Liver (tissue), 9 donors: ENCODE measurements around the gene ZBTB11. TPM values are rescaled to one million over a fixed set of nuclear protein-coding genes. Genes with fewer than 3 reads are reported as not detected.
"Not testable (repeated sequence)": the region's sequence is repeated elsewhere in the genome, so short reads cannot be mapped to it uniquely, and the experiment has no call there.

Source experiments
- DNase-seq: peaks from one replicate; pipeline ENCODE4 v3.0.0-alpha.2; 2017; ENCODE audit warnings: low spot score
- H3K27ac ChIP-seq, 2 donors: one replicate each; pipeline ENCODE4 v1.7.0; 2013; ENCODE audit warnings: inconsistent platforms in 2 of 2, low read length in 2 of 2, control low read depth in 1 of 2, low read depth in 1 of 2, mild to moderate bottlenecking in 1 of 2
- H3K27me3 ChIP-seq, 4 donors: one replicate each; pipeline versions ENCODE4 v1.6.1 to v1.7.0; 2013; ENCODE audit warnings: low read length in 3 of 4, inconsistent platforms in 1 of 4, mild to moderate bottlenecking in 1 of 4, moderate library complexity in 1 of 4; ENCODE audit not compliant: control insufficient read depth in 4 of 4, insufficient read depth in 4 of 4
- H3K36me3 ChIP-seq, 4 donors: one replicate each; pipeline versions ENCODE4 v1.6.1 to v1.7.0; 2013; ENCODE audit warnings: low read length in 3 of 4, mild to moderate bottlenecking in 3 of 4, low read depth in 1 of 4, moderate library complexity in 1 of 4; ENCODE audit not compliant: control insufficient read depth in 4 of 4, insufficient read depth in 3 of 4
- H3K4me1 ChIP-seq, 4 donors: one replicate each; pipeline versions ENCODE4 v1.6.1 to v1.7.0; 2013; ENCODE audit warnings: low read length in 3 of 4, mild to moderate bottlenecking in 3 of 4, moderate library complexity in 1 of 4; ENCODE audit not compliant: control insufficient read depth in 4 of 4, insufficient read depth in 4 of 4
- H3K4me3 ChIP-seq, 3 donors: one replicate each; pipeline versions ENCODE4 v1.6.1 to v1.7.0; 2013; ENCODE audit warnings: low read length in 3 of 3, control low read depth in 1 of 3, low read depth in 1 of 3, mild to moderate bottlenecking in 1 of 3
- H3K9ac ChIP-seq, 2 donors: one replicate each; pipeline ENCODE4 v1.7.0; 2013; ENCODE audit warnings: low read length in 2 of 2, mild to moderate bottlenecking in 2 of 2, moderate library complexity in 2 of 2, control low read depth in 1 of 2, low read depth in 1 of 2
- H3K9me3 ChIP-seq, 4 donors: one replicate each; pipeline versions ENCODE4 v1.6.1 to v1.7.0; 2013; ENCODE audit warnings: low read length in 3 of 4; ENCODE audit not compliant: control insufficient read depth in 4 of 4
- ATF3 ChIP-seq: IDR thresholded peaks from 2 replicates; pipeline ENCODE4 v1.6.1; 2016; ENCODE audit warnings: antibody characterized with exemption
- EGR1 ChIP-seq, 2 donors: IDR thresholded peaks; 2 replicates each; pipeline ENCODE4 v1.6.1; 2016 to 2018; ENCODE audit warnings: antibody characterized with exemption in 2 of 2, low read depth in 2 of 2
- FOXA1 ChIP-seq: IDR thresholded peaks from 2 replicates; pipeline ENCODE4 v1.6.1; 2016; ENCODE audit warnings: antibody characterized with exemption
- FOXA2 ChIP-seq: IDR thresholded peaks from 2 replicates; pipeline ENCODE4 v1.6.1; 2016; ENCODE audit warnings: antibody characterized with exemption
- MAX ChIP-seq: IDR thresholded peaks from 2 replicates; pipeline ENCODE4 v1.6.1; 2016; ENCODE audit warnings: antibody characterized with exemption
- RAD21 ChIP-seq, 2 donors: IDR thresholded peaks; 2 replicates each; pipeline ENCODE4 v1.6.1; 2016; ENCODE audit warnings: antibody characterized with exemption in 2 of 2, mild to moderate bottlenecking in 2 of 2
- RXRA ChIP-seq, 2 donors: IDR thresholded peaks; 2 replicates each; pipeline ENCODE4 v1.6.1; 2017 to 2018; ENCODE audit warnings: antibody characterized with exemption in 2 of 2, mild to moderate bottlenecking in 1 of 2
- SP1 ChIP-seq: IDR thresholded peaks from 2 replicates; pipeline ENCODE4 v1.6.1; 2018; ENCODE audit warnings: antibody characterized with exemption, mild to moderate bottlenecking
- TAF1 ChIP-seq: conservative IDR thresholded peaks from 2 replicates; pipeline ENCODE4 v1.6.1; 2016; ENCODE audit warnings: antibody characterized with exemption, mild to moderate bottlenecking
- YY1 ChIP-seq: IDR thresholded peaks from 2 replicates; pipeline ENCODE4 v1.6.1; 2016; ENCODE audit warnings: antibody characterized with exemption, mild to moderate bottlenecking
- WGBS: extraction: QIAGEN DNeasy Blood & Tissue Kit; methylation state at CpG from one replicate; pipeline ENCODE4 v1.1.7; 2013; 5-methylcytosine and 5-hydroxymethylcytosine counted together
- polyA plus RNA-seq, 2 donors: library from polyadenylated mRNA; stranded (reverse) in 1 of 2; unstranded in 1 of 2; fragments of 200-250 nt in 1 of 2; fragments of >200 nt in 1 of 2; fragmentation: Nextera tagmentation in 1 of 2; extraction: Ambion mirVana in 1 of 2; gene quantifications; one replicate each; pipeline versions ENCODE4 v1.2.1 to v1.2.3, GENCODE V29; 2013 to 2015
- total RNA-seq, 2 donors: library from RNA; depleted of rRNA; stranded (reverse); fragments of >200 nt; gene quantifications; one replicate each; pipeline ENCODE4 v1.2.3, GENCODE V29; 2014
- donor health status: healthy.
- donor health status: healthy.
- donor health status: healthy.
- donor health status: healthy.
- donor health status: healthy.

The ZBTB11 gene
- total and polyA plus RNA-seq, 4 donors = 3.8 to 18.7 (median 9.2) TPM

- TF ChIP-seq FOXA1 = no peak
- no peak for TF ChIP-seq TAF1
- no peak for TF ChIP-seq MAX
- TF ChIP-seq EGR1 (IDR thresholded peaks at IDR 0.05; ENCODE audit: low read depth in 2 of 2) = no peak
- no peak for TF ChIP-seq RXRA (IDR thresholded peaks at IDR 0.05)
- no peak for TF ChIP-seq FOXA2
Measured at GRCh38 chr3:101642441-101642840, 34.5 kb downstream of the ZBTB11 start (continued).

GRCh38 chr3:101641397-101642115 is 35.4 kb downstream of the ZBTB11 start:
- not testable (repeated sequence) for H3K4me3 ChIP-seq, H3K36me3 ChIP-seq
- WGBS = 70% methylated on average over 14 of the region's 14 CpGs

GRCh38 chr3:101640256-101640655 is 36.7 kb downstream of the ZBTB11 start:
- H3K9me3 ChIP-seq = no peaks in the 10 kb centered on the region
- H3K27ac ChIP-seq = no peak overlapping the region
- H3K36me3 ChIP-seq = no peaks in the 10 kb centered on the region
- no peaks in the 10 kb centered on the region for H3K4me1 ChIP-seq
- H3K4me3 ChIP-seq = no peak overlapping the region
- TF ChIP-seq EGR1 (IDR thresholded peaks at IDR 0.05; ENCODE audit: low read depth in 2 of 2) = no peak
- no peak for TF ChIP-seq SP1
- TF ChIP-seq YY1 = no peak
- TF ChIP-seq TAF1 = no peak
- 98% methylated on average over 10 of the region's 10 CpGs for WGBS
- no peaks in the 10 kb centered on the region for H3K27me3 ChIP-seq
- H3K9ac ChIP-seq = no peak overlapping the region
- DNase-seq = no peak

More at GRCh38 chr3:101641397-101642115, 35.4 kb downstream of the ZBTB11 start:
- not testable (repeated sequence) for H3K9ac ChIP-seq, DNase-seq, H3K27me3 ChIP-seq, H3K4me1 ChIP-seq, H3K27ac ChIP-seq, H3K9me3 ChIP-seq

- TF ChIP-seq RAD21 (IDR thresholded peaks at IDR 0.05) (no peak), MAX (no peak)
- no peaks in the 10 kb centered on the region for H3K36me3 ChIP-seq
- no peak overlapping the region for H3K9ac ChIP-seq
- DNase-seq = no peak
- no peaks in the 10 kb centered on the region for H3K4me1 ChIP-seq
- 87% methylated on average over 18 of the region's 18 CpGs for WGBS
- no peaks in the 10 kb centered on the region for H3K27me3 ChIP-seq
- H3K27ac ChIP-seq = no peak overlapping the region
- no peak overlapping the region for H3K4me3 ChIP-seq
- no peaks in the 10 kb centered on the region for H3K9me3 ChIP-seq
Measured at GRCh38 chr3:101639280-101639963, 37.5 kb downstream of the ZBTB11 start.

- H3K4me3 ChIP-seq = no peak overlapping the region
- H3K4me1 ChIP-seq = no peaks in the 10 kb centered on the region
- no peak for DNase-seq
- WGBS = 88% methylated on average over 10 of the region's 10 CpGs
- no peak overlapping the region for H3K27ac ChIP-seq
- TF ChIP-seq SP1 = no peak
- no peak for TF ChIP-seq YY1
- no peak for TF ChIP-seq EGR1 (IDR thresholded peaks at IDR 0.05; ENCODE audit: low read depth in 2 of 2)
- no peak for TF ChIP-seq ATF3
- H3K9ac ChIP-seq = no peak overlapping the region
- H3K36me3 ChIP-seq = no peaks in the 10 kb centered on the region
- H3K27me3 ChIP-seq = no peaks in the 10 kb centered on the region
- no peaks in the 10 kb centered on the region for H3K9me3 ChIP-seq
Measured at GRCh38 chr3:101638261-101638745, 38.6 kb downstream of the ZBTB11 start.
